H1 (cell line): ENCODE measurements around the gene MS4A5. TPM values are rescaled to one million over a fixed set of nuclear protein-coding genes. Genes with fewer than 3 reads are reported as not detected.

ENCODE experiments used
- CTCF ChIA-PET: fragments of 300-600 bp; sonication (Branson Sonifier 250); formaldehyde crosslinking; loops from one replicate; lab custom pipeline; 2021; ENCODE audit not compliant: partially characterized antibody; lab: Charles Lee
- POLR2A ChIA-PET: fragments of 300-600 bp; sonication (Branson Sonifier 250); formaldehyde crosslinking; loops from one replicate; lab custom pipeline; 2021; ENCODE audit warnings: inconsistent platforms; ENCODE audit not compliant: partially characterized antibody; lab: Charles Lee
- DNase-seq, 2 experiments: peaks; one replicate each; pipeline versions ENCODE4 v3.0.0 to v3.0.0-alpha.2; 2010 to 2022; ENCODE audit warnings: low spot score in 2 of 2, low read depth in 1 of 2, mixed read lengths in 1 of 2
- FAIRE-seq: peaks from 2 replicates; lab custom pipeline; 2011; peaks lifted over from hg19 to GRCh38; lab: Jason Lieb, UNC
- H2AFZ ChIP-seq: 2 replicates; pipeline ENCODE4 v1.8.1; 2012; ENCODE audit warnings: low read length, inconsistent platforms
- H2AK5ac ChIP-seq: 2 replicates; pipeline ENCODE4 v1.6.1; 2013; ENCODE audit warnings: low read depth, low read length
- H2BK120ac ChIP-seq: replicated peaks from 2 replicates; pipeline ENCODE3; 2013; ENCODE audit warnings: low read depth, low read length, inconsistent platforms
- H2BK12ac ChIP-seq: 2 replicates; pipeline ENCODE4 v1.6.1; 2013; ENCODE audit warnings: low read depth, low read length
- H2BK15ac ChIP-seq: 2 replicates; pipeline ENCODE4 v1.6.1; 2013; ENCODE audit warnings: low read length
- H2BK20ac ChIP-seq: 2 replicates; pipeline ENCODE4 v1.6.1; 2013; ENCODE audit warnings: low read length
- H2BK5ac ChIP-seq: 2 replicates; pipeline ENCODE4 v1.6.1; 2013; ENCODE audit warnings: low read depth, low read length
- H3K14ac ChIP-seq: 2 replicates; pipeline ENCODE4 v1.6.1; 2013; ENCODE audit warnings: inconsistent platforms; ENCODE audit not compliant: insufficient read length
- H3K18ac ChIP-seq: 2 replicates; pipeline ENCODE4 v1.6.1; 2013; ENCODE audit warnings: low read length; ENCODE audit errors: extremely low read depth
- H3K23ac ChIP-seq: 2 replicates; pipeline ENCODE4 v1.6.1; 2013; ENCODE audit warnings: inconsistent platforms; ENCODE audit not compliant: insufficient read length
- H3K23me2 ChIP-seq: 2 replicates; pipeline ENCODE4 v1.6.1; 2013; ENCODE audit warnings: low read depth, low read length
- H3K27ac ChIP-seq: 2 replicates; pipeline ENCODE4 v1.6.1; 2011; ENCODE audit warnings: low read depth, low read length, inconsistent platforms
- H3K27me3 ChIP-seq, 4 experiments: replicated peaks in 1 of 4; 1 replicate in 1 of 4; 2 replicates in 3 of 4; pipeline versions ENCODE4 v1.6.1 to v1.8.1; 2011 to 2013; ENCODE audit warnings: low read length in 3 of 4, mild to moderate bottlenecking in 3 of 4, inconsistent platforms in 2 of 4, mixed read lengths in 2 of 4, moderate library complexity in 1 of 4; ENCODE audit not compliant: control insufficient read depth in 3 of 4, insufficient read depth in 3 of 4; ENCODE audit errors: extremely low read depth in 1 of 4
- H3K36me3 ChIP-seq, 4 experiments: 2 replicates each; pipeline versions ENCODE4 v1.6.1 to v1.8.1; 2011 to 2013; ENCODE audit warnings: mild to moderate bottlenecking in 4 of 4, low read length in 3 of 4, moderate library complexity in 2 of 4, control low read depth in 1 of 4, inconsistent platforms in 1 of 4; ENCODE audit not compliant: insufficient read depth in 4 of 4, control insufficient read depth in 2 of 4
- H3K4ac ChIP-seq: replicated peaks from 2 replicates; pipeline ENCODE3; 2013; ENCODE audit warnings: low read length, low read depth, mixed read lengths, inconsistent platforms; ENCODE audit not compliant: insufficient read length
- H3K4me1 ChIP-seq, 4 experiments: replicated peaks in 1 of 4; 1 replicate in 1 of 4; 2 replicates in 3 of 4; pipeline versions ENCODE4 v1.6.1 to v1.8.1; 2011 to 2013; ENCODE audit warnings: low read length in 3 of 4, inconsistent platforms in 2 of 4, mixed read lengths in 1 of 4; ENCODE audit not compliant: insufficient read depth in 4 of 4, control insufficient read depth in 3 of 4
- H3K4me2 ChIP-seq, 2 experiments: 2 replicates each; pipeline versions ENCODE4 v1.6.1 to v1.8.1; 2011 to 2013; ENCODE audit warnings: low read depth in 2 of 2, low read length in 2 of 2, control low read depth in 1 of 2, inconsistent platforms in 1 of 2, mild to moderate bottlenecking in 1 of 2; ENCODE audit not compliant: insufficient read depth in 1 of 2
- H3K4me3 ChIP-seq, 4 experiments: fragments of 200-600, 300-600 bp in 1 of 4; sonication (generic), shearing (Covaris generic), sonication (Bioruptor Twin) in 1 of 4; 2 replicates each; pipeline versions ENCODE4 v1.5.1 to v1.8.1; 2011 to 2016; ENCODE audit warnings: low read length in 4 of 4, low read depth in 3 of 4, control low read depth in 2 of 4, inconsistent platforms in 2 of 4, mild to moderate bottlenecking in 2 of 4, mixed read lengths in 1 of 4, moderate library complexity in 1 of 4; ENCODE audit not compliant: insufficient read depth in 2 of 4; ENCODE audit errors: extremely low read depth in 1 of 4
- H3K56ac ChIP-seq: replicated peaks from 2 replicates; pipeline ENCODE3; 2013; ENCODE audit warnings: low read depth, mild to moderate bottlenecking, mixed read lengths, low read length, inconsistent platforms; ENCODE audit not compliant: insufficient read length
- H3K79me1 ChIP-seq: 2 replicates; pipeline ENCODE4 v1.6.1; 2013; ENCODE audit warnings: low read depth, low read length, control low read depth
- H3K79me2 ChIP-seq, 2 experiments: 2 replicates each; pipeline versions ENCODE4 v1.6.1 to v1.8.1; 2012 to 2013; ENCODE audit warnings: low read length in 2 of 2, mild to moderate bottlenecking in 2 of 2, inconsistent platforms in 1 of 2; ENCODE audit not compliant: insufficient read depth in 2 of 2, control insufficient read depth in 1 of 2
- H3K9ac ChIP-seq, 4 experiments: replicated peaks in 1 of 4; 1 replicate in 1 of 4; 2 replicates in 3 of 4; pipeline versions ENCODE4 v1.6.1 to v1.8.1; 2011 to 2013; ENCODE audit warnings: low read depth in 3 of 4, low read length in 3 of 4, control low read depth in 2 of 4, mild to moderate bottlenecking in 2 of 4, moderate library complexity in 2 of 4, inconsistent platforms in 1 of 4; ENCODE audit errors: extremely low read depth in 1 of 4
- H3K9me3 ChIP-seq, 2 experiments: 2 replicates each; pipeline versions ENCODE4 v1.6.1 to v1.8.1; 2012 to 2013; ENCODE audit warnings: mild to moderate bottlenecking in 2 of 2, moderate library complexity in 2 of 2, control low read depth in 1 of 2, inconsistent platforms in 1 of 2, low read depth in 1 of 2, low read length in 1 of 2, mixed read lengths in 1 of 2; ENCODE audit not compliant: insufficient read depth in 2 of 2
- H4K20me1 ChIP-seq, 2 experiments: replicated peaks in 1 of 2; 2 replicates each; pipeline versions ENCODE3 to v1.8.1; 2011 to 2013; ENCODE audit warnings: inconsistent platforms in 2 of 2, low read length in 2 of 2, mild to moderate bottlenecking in 1 of 2; ENCODE audit not compliant: insufficient read depth in 2 of 2, control insufficient read depth in 1 of 2
- H4K5ac ChIP-seq: 2 replicates; pipeline ENCODE4 v1.6.1; 2013; ENCODE audit warnings: low read length, low read depth, mixed read lengths, inconsistent platforms; ENCODE audit not compliant: insufficient read length
- H4K8ac ChIP-seq: 2 replicates; pipeline ENCODE4 v1.8.0; 2013; ENCODE audit warnings: mild to moderate bottlenecking, moderate library complexity, low read length, inconsistent platforms; ENCODE audit not compliant: insufficient read depth; ENCODE audit errors: extremely low read depth
- H4K91ac ChIP-seq: replicated peaks from 2 replicates; pipeline ENCODE3; 2013; ENCODE audit warnings: low read length, mixed read lengths, inconsistent platforms; ENCODE audit not compliant: insufficient read length
- ASH2L ChIP-seq: fragments of 200-600, 300-600 bp; sonication (generic); IDR thresholded peaks from one replicate; pipeline ENCODE4 v1.7.1; 2017; ENCODE audit warnings: low read length
- ATF3 ChIP-seq: IDR thresholded peaks from 2 replicates; pipeline ENCODE4 v1.6.1; 2011; ENCODE audit warnings: low read depth, mild to moderate bottlenecking, low read length; ENCODE audit not compliant: insufficient read depth
- CBX8 ChIP-seq: fragments of 300-800, 300-1000 bp; sonication (generic); IDR thresholded peaks from 2 replicates; pipeline ENCODE4 v1.7.1; 2016; ENCODE audit warnings: low read depth, low read length, borderline replicate concordance
- CREB1 ChIP-seq: IDR thresholded peaks from 2 replicates; pipeline ENCODE4 v1.6.1; 2012; ENCODE audit warnings: inconsistent platforms
- CTBP2 ChIP-seq: IDR thresholded peaks from 2 replicates; pipeline ENCODE4 v1.7.0; 2011; ENCODE audit warnings: borderline replicate concordance, mild to moderate bottlenecking, moderate library complexity, mixed read lengths, low read length; ENCODE audit not compliant: insufficient read depth, insufficient read length
- EZH2 ChIP-seq: fragments of 200-600 bp; sonication (generic); IDR thresholded peaks from 2 replicates; pipeline ENCODE4 v1.7.1; 2012; ENCODE audit warnings: low read depth, mild to moderate bottlenecking, moderate library complexity, low read length, inconsistent platforms; ENCODE audit not compliant: severe bottlenecking
- JUND ChIP-seq: IDR thresholded peaks from 2 replicates; pipeline ENCODE4 v1.6.1; 2011; ENCODE audit warnings: mild to moderate bottlenecking, improper control_type of control experiment, low read length
- KDM1A ChIP-seq: fragments of 200-600, 300-600 bp; sonication (generic); IDR thresholded peaks from 2 replicates; pipeline ENCODE4 v1.7.1; 2016; ENCODE audit warnings: mild to moderate bottlenecking, low read length, borderline replicate concordance
- KDM4A ChIP-seq: IDR thresholded peaks from one replicate; pipeline ENCODE4 v1.7.1; 2012; ENCODE audit warnings: low read depth, mild to moderate bottlenecking, moderate library complexity, low read length, inconsistent platforms; ENCODE audit not compliant: severe bottlenecking
- NRF1 ChIP-seq: IDR thresholded peaks from 2 replicates; pipeline ENCODE4 v1.6.1; 2011; ENCODE audit warnings: mild to moderate bottlenecking, low read depth, low read length, improper control_type of control experiment
- PHF8 ChIP-seq: fragments of 200-600 bp; sonication (generic); conservative IDR thresholded peaks from 2 replicates; pipeline ENCODE4 v1.7.1; 2012; ENCODE audit warnings: low read depth, mild to moderate bottlenecking, inconsistent platforms, low read length, moderate library complexity
- RBBP5 ChIP-seq: IDR thresholded peaks from 2 replicates; pipeline ENCODE4 v1.7.1; 2012; ENCODE audit warnings: low read depth, mild to moderate bottlenecking, inconsistent platforms, low read length, moderate library complexity, borderline replicate concordance
- SUZ12 ChIP-seq: fragments of 200-600 bp; sonication (generic); IDR thresholded peaks from 2 replicates; pipeline ENCODE4 v1.6.1; 2012; ENCODE audit warnings: mild to moderate bottlenecking, inconsistent platforms, low read length, moderate library complexity, mixed read lengths
- TBP ChIP-seq: IDR thresholded peaks from 2 replicates; pipeline ENCODE4 v1.6.1; 2011; ENCODE audit warnings: low read depth, low read length, improper control_type of control experiment
- WGBS, 2 experiments: shearing (Covaris generic) in 1 of 2; methylation state at CpG; one replicate each; pipeline versions ENCODE4 v1.1.6 to v1.1.7; 2013 to 2015; ENCODE audit warnings: low lambda C conversion rate in 2 of 2, mixed read lengths in 2 of 2, inconsistent platforms in 1 of 2, low coverage in 1 of 2, missing lambda C conversion rate in 1 of 2; ENCODE audit not compliant: insufficient replicate concordance in 2 of 2, insufficient coverage in 1 of 2, insufficient read length in 1 of 2; ENCODE audit errors: extremely low coverage in 1 of 2, missing lambda C conversion rate in 1 of 2; 5-methylcytosine and 5-hydroxymethylcytosine counted together
- polyA plus RNA-seq, 7 experiments: library from polyadenylated mRNA; depleted of rRNA in 3 of 7; stranded (reverse) in 5 of 7; unstranded in 2 of 7; fragments of >200 nt in 5 of 7; fragments of 200-250 nt in 2 of 7; gene quantifications; 1 replicate in 5 of 7; 2 replicates in 1 of 7; 4 replicates in 1 of 7; pipeline versions ENCODE4 v1.2.1 to v1.2.3, GENCODE V29; 2011 to 2013; ENCODE audit warnings: missing spikeins in 2 of 7, mixed read lengths in 2 of 7
- total RNA-seq: library from RNA; stranded (reverse); fragmentation: NEBNext Ultra II Directional; extraction: Animal tissue kit (Norgen Biotek cat#: 25700); gene quantifications from 2 replicates; pipeline ENCODE4 v1.2.1, GENCODE V29; 2021

MS4A5 gene
- total and polyA plus RNA-seq, 2 of the 8 experiments (the other 6 are each of a cell fraction or from before 2014, with no cell fraction given): not detected

GRCh38 chr11:60420015-60420414, 9.4 kb upstream of the MS4A5 start:
- no peaks in the 10 kb centered on the region for H3K23me2 ChIP-seq
- H2BK5ac ChIP-seq: no peak overlapping the region
- H3K4me1 ChIP-seq: no peaks in the 10 kb centered on the region
- no peak overlapping the region for H3K4me2 ChIP-seq
- ChIA-PET CTCF (interaction anchor here (0.5 to 0.8 kb wide), 2 partner anchors 57 to 345 kb away, joined by 3 to 4 read pairs; no protein-coding TSS in a partner anchor), POLR2A (no interaction called here)
- peaks cover 2 to 6% of the 10 kb centered on the region in 2 experiments; a peak in 1 of 4 replicates for H3K9me3 ChIP-seq
- no peak overlapping the region for H2BK20ac ChIP-seq
- no peak overlapping the region for H2BK12ac ChIP-seq
- no peak overlapping the region for H3K18ac ChIP-seq
- no peak overlapping the region for H3K9ac ChIP-seq
- no peak overlapping the region for H2AK5ac ChIP-seq
- H2AFZ ChIP-seq: no peak overlapping the region
- H3K27me3 ChIP-seq: no peaks in the 10 kb centered on the region
- H2BK120ac ChIP-seq: no peak overlapping the region
- no peak overlapping the region for H3K23ac ChIP-seq
- no peak overlapping the region for H3K14ac ChIP-seq
- H3K36me3 ChIP-seq: no peaks in the 10 kb centered on the region
- no peak overlapping the region for H4K91ac ChIP-seq
- H2BK15ac ChIP-seq: no peak overlapping the region
- H3K4me3 ChIP-seq: no peak overlapping the region
- DNase-seq: no peak
- H3K56ac ChIP-seq: no peak overlapping the region
- H4K8ac ChIP-seq: no peak overlapping the region
- FAIRE-seq: no peak
- no peaks in the 10 kb centered on the region for H3K79me1 ChIP-seq
- H4K5ac ChIP-seq: no peak overlapping the region
- H3K79me2 ChIP-seq: no peaks in the 10 kb centered on the region
- 43% methylated on average over 2 of the region's 2 CpGs; no CpG with 5 or more reads in 1 of the 2 experiments for WGBS, 2 experiments
- no peak overlapping the region for H3K4ac ChIP-seq
- H3K27ac ChIP-seq: no peak overlapping the region
- H4K20me1 ChIP-seq: no peaks in the 10 kb centered on the region
- TF ChIP-seq RBBP5: no peak
- TF ChIP-seq TBP: no peak
- no peak for TF ChIP-seq NRF1
- no peak for TF ChIP-seq KDM4A
- TF ChIP-seq CBX8: no peak
- TF ChIP-seq ATF3: no peak
- TF ChIP-seq PHF8: no peak
- TF ChIP-seq SUZ12: no peak
- no peak for TF ChIP-seq KDM1A
- TF ChIP-seq JUND: no peak
- no peak for TF ChIP-seq ASH2L
- no peak for TF ChIP-seq CREB1
- TF ChIP-seq CTBP2: no peak
- no peak for TF ChIP-seq EZH2
